WI38 (cell line): ENCODE results near the gene MRNIP.
"Not testable (repeated sequence)": the region's sequence is repeated elsewhere in the genome, so short reads cannot be mapped to it uniquely, and the experiment has no call there.

Experiments
- H3K4me3 ChIP-seq: 2 replicates; pipeline ENCODE4 v1.5.1; 2011; ENCODE audit warnings: low read depth, mild to moderate bottlenecking, control low read depth, low read length
- CTCF ChIP-seq: IDR thresholded peaks from 2 replicates; pipeline ENCODE4 v1.5.1; 2012; ENCODE audit warnings: low read depth, mild to moderate bottlenecking, control low read depth, low read length

Gene MRNIP

GRCh38 chr5:179837076-179838011 is 21.3 kb downstream of the MRNIP start:
- no peak for TF ChIP-seq CTCF
- no peak overlapping the region for H3K4me3 ChIP-seq

- TF ChIP-seq CTCF: no peak
- no peak overlapping the region for H3K4me3 ChIP-seq
Measured at GRCh38 chr5:179836225-179837019, 22.2 kb downstream of the MRNIP start.

GRCh38 chr5:179834871-179835270 is 23.7 kb downstream of the MRNIP start:
- H3K4me3 ChIP-seq: not testable (repeated sequence)

- no peak for TF ChIP-seq CTCF
- no peak overlapping the region for H3K4me3 ChIP-seq
Measured at GRCh38 chr5:179834120-179834519, 24.5 kb downstream of the MRNIP start.

GRCh38 chr5:179833709-179834070 is 24.9 kb downstream of the MRNIP start:
- TF ChIP-seq CTCF: no peak
- H3K4me3 ChIP-seq: no peak overlapping the region

GRCh38 chr5:179833056-179833708 is 25.4 kb downstream of the MRNIP start:
- no peak for TF ChIP-seq CTCF
- no peak overlapping the region for H3K4me3 ChIP-seq

- no peak overlapping the region for H3K4me3 ChIP-seq
Measured at GRCh38 chr5:179832039-179832745, 26.4 kb downstream of the MRNIP start.

More at GRCh38 chr5:179832039-179832745, 26.4 kb downstream of the MRNIP start:
- TF ChIP-seq CTCF: no peak
